Mesenchymal stem cell (in vitro differentiated cells and primary cell): Measurements from ENCODE around the gene INVS.
A peak's percentile ranks its signal among the peaks of the same experiment; 100 is the strongest.

Source experiments
- DNase-seq: peaks from one replicate; pipeline ENCODE4 v3.0.0-alpha.2; 2013
- H2AFZ ChIP-seq: one replicate; pipeline ENCODE4 v1.6.1; 2013; ENCODE audit warnings: low read depth, mild to moderate bottlenecking, control low read depth, inconsistent platforms, low read length, moderate library complexity
- H2AK5ac ChIP-seq: 2 replicates; pipeline ENCODE4 v1.6.1; 2013; ENCODE audit warnings: low read length, moderate library complexity, mild to moderate bottlenecking, inconsistent platforms; ENCODE audit not compliant: severe bottlenecking
- H2BK120ac ChIP-seq: one replicate; pipeline ENCODE4 v1.6.1; 2013; ENCODE audit warnings: low read depth, mild to moderate bottlenecking, inconsistent platforms, low read length, moderate library complexity
- H2BK12ac ChIP-seq, 2 experiments: one replicate each; pipeline ENCODE4 v1.6.1; 2013; ENCODE audit warnings: inconsistent platforms in 2 of 2, low read length in 2 of 2, mild to moderate bottlenecking in 2 of 2, moderate library complexity in 2 of 2, control low read depth in 1 of 2
- H2BK15ac ChIP-seq: one replicate; pipeline ENCODE4 v1.6.1; 2013; ENCODE audit warnings: mild to moderate bottlenecking, low read depth, inconsistent platforms; ENCODE audit not compliant: poor library complexity, severe bottlenecking
- H2BK5ac ChIP-seq: 2 replicates; pipeline ENCODE4 v1.6.1; 2013; ENCODE audit warnings: low read depth, mild to moderate bottlenecking, low read length, control low read depth, inconsistent platforms; ENCODE audit not compliant: poor library complexity, severe bottlenecking
- H3K14ac ChIP-seq, 2 experiments: one replicate each; pipeline ENCODE4 v1.6.1; 2013; ENCODE audit warnings: inconsistent platforms in 2 of 2, low read length in 2 of 2, control low read depth in 1 of 2, mild to moderate bottlenecking in 1 of 2, moderate library complexity in 1 of 2
- H3K18ac ChIP-seq, 2 experiments: one replicate each; pipeline ENCODE4 v1.6.1; 2013; ENCODE audit warnings: inconsistent platforms in 2 of 2, low read length in 2 of 2, control low read depth in 1 of 2, low read depth in 1 of 2, mild to moderate bottlenecking in 1 of 2
- H3K23ac ChIP-seq, 2 experiments: one replicate each; pipeline ENCODE4 v1.6.1; 2013; ENCODE audit warnings: inconsistent platforms in 2 of 2, low read length in 2 of 2, mild to moderate bottlenecking in 2 of 2, moderate library complexity in 2 of 2, control low read depth in 1 of 2
- H3K27ac ChIP-seq: 2 replicates; pipeline ENCODE4 v1.5.1; 2013; ENCODE audit warnings: mild to moderate bottlenecking, moderate library complexity, low read length, control low read depth, inconsistent platforms; ENCODE audit not compliant: poor library complexity, severe bottlenecking
- H3K27me3 ChIP-seq, 2 experiments: 2 replicates each; pipeline versions ENCODE4 v1.6.1 to v1.7.0; 2013; ENCODE audit warnings: low read length in 2 of 2, mild to moderate bottlenecking in 2 of 2, moderate library complexity in 2 of 2, control low read depth in 1 of 2, inconsistent platforms in 1 of 2; ENCODE audit not compliant: control insufficient read depth in 1 of 2, insufficient read depth in 1 of 2
- H3K36me3 ChIP-seq, 2 experiments: 2 replicates each; pipeline versions ENCODE4 v1.6.1 to v1.7.0; 2013; ENCODE audit warnings: low read length in 2 of 2, control low read depth in 1 of 2, inconsistent platforms in 1 of 2, low read depth in 1 of 2, mild to moderate bottlenecking in 1 of 2; ENCODE audit not compliant: insufficient read depth in 2 of 2, control insufficient read depth in 1 of 2
- H3K4ac ChIP-seq, 2 experiments: one replicate each; pipeline ENCODE4 v1.6.1; 2013; ENCODE audit warnings: inconsistent platforms in 2 of 2, low read length in 2 of 2, mild to moderate bottlenecking in 2 of 2, moderate library complexity in 2 of 2, control low read depth in 1 of 2, low read depth in 1 of 2
- H3K4me1 ChIP-seq: 2 replicates; pipeline ENCODE4 v1.6.1; 2013; ENCODE audit warnings: low read depth, low read length, control low read depth; ENCODE audit not compliant: control insufficient read depth, insufficient read depth
- H3K4me2 ChIP-seq: 2 replicates; pipeline ENCODE4 v1.6.1; 2013; ENCODE audit warnings: low read length, mild to moderate bottlenecking, inconsistent platforms; ENCODE audit not compliant: poor library complexity, severe bottlenecking
- H3K4me3 ChIP-seq, 2 experiments: 2 replicates each; pipeline versions ENCODE4 v1.5.1 to v1.7.0; 2013; ENCODE audit warnings: low read length in 2 of 2, mild to moderate bottlenecking in 2 of 2, control low read depth in 1 of 2, low read depth in 1 of 2; ENCODE audit not compliant: insufficient read depth in 1 of 2
- H3K79me1 ChIP-seq: replicated peaks from 2 replicates; pipeline ENCODE4 v1.6.1; 2013; ENCODE audit warnings: mild to moderate bottlenecking, control low read depth, low read length, inconsistent platforms; ENCODE audit not compliant: poor library complexity, severe bottlenecking
- H3K9ac ChIP-seq: 2 replicates; pipeline ENCODE4 v1.7.0; 2013; ENCODE audit warnings: mild to moderate bottlenecking, low read length, moderate library complexity
- H3K9me3 ChIP-seq: 2 replicates; pipeline ENCODE4 v1.7.0; 2013; ENCODE audit warnings: mild to moderate bottlenecking, low read length; ENCODE audit not compliant: control insufficient read depth
- H4K8ac ChIP-seq: one replicate; pipeline ENCODE4 v1.6.1; 2013; ENCODE audit warnings: inconsistent platforms, mild to moderate bottlenecking, low read length, moderate library complexity
- H4K91ac ChIP-seq: one replicate; pipeline ENCODE4 v1.6.1; 2013; ENCODE audit warnings: mild to moderate bottlenecking, low read length, inconsistent platforms
- WGBS: methylation state at CpG from one replicate; pipeline ENCODE4 v1.1.7; 2013; ENCODE audit warnings: mixed read lengths; 5-methylcytosine and 5-hydroxymethylcytosine counted together

INVS gene

GRCh38 chr9:100227636-100228035 lies 128.6 kb downstream of the INVS start:
- H2BK12ac ChIP-seq = no peak overlapping the region
- H3K23ac ChIP-seq = no peak overlapping the region
- no peak overlapping the region for H2AK5ac ChIP-seq
- no peak overlapping the region for H3K9ac ChIP-seq
- H3K36me3 ChIP-seq = peaks cover 3 to 38% of the 10 kb centered on the region in 2 experiments
- H3K4ac ChIP-seq = no peak overlapping the region
- 93% methylated on average over 2 of the region's 2 CpGs for WGBS
- H2BK5ac ChIP-seq = no peak overlapping the region
- no peaks in the 10 kb centered on the region for H3K9me3 ChIP-seq
- no peak overlapping the region for H3K4me3 ChIP-seq
- H2AFZ ChIP-seq = no peak overlapping the region
- no peak overlapping the region for H4K8ac ChIP-seq
- H3K4me2 ChIP-seq = no peak overlapping the region
- no peaks in the 10 kb centered on the region for H3K4me1 ChIP-seq
- H2BK120ac ChIP-seq = no peak overlapping the region
- H3K27ac ChIP-seq = no peak overlapping the region
- no peak for DNase-seq
- no peak overlapping the region for H4K91ac ChIP-seq
- H3K14ac ChIP-seq = no peak overlapping the region
- H3K18ac ChIP-seq = no peak overlapping the region
- H2BK15ac ChIP-seq = no peak overlapping the region
- H3K79me1 ChIP-seq = no peaks in the 10 kb centered on the region
- no peaks in the 10 kb centered on the region for H3K27me3 ChIP-seq

GRCh38 chr9:100228352-100228869 lies 129.4 kb downstream of the INVS start:
- Histone ChIP-seq H3K79me1 (no peaks in the 10 kb centered on the region), H3K4me1 (no peaks in the 10 kb centered on the region), H4K91ac (no peak overlapping the region), H3K9me3 (no peaks in the 10 kb centered on the region), H4K8ac (no peak overlapping the region), H2BK12ac (no peak overlapping the region), H2BK5ac (no peak overlapping the region), H3K14ac (no peak overlapping the region), H3K9ac (no peak overlapping the region), H2BK15ac (no peak overlapping the region), H3K23ac (no peak overlapping the region), H3K27me3 (no peaks in the 10 kb centered on the region), H3K4ac (no peak overlapping the region), H2AFZ (no peak overlapping the region), H2AK5ac (no peak overlapping the region), H3K4me3 (no peak overlapping the region), H3K27ac (no peak overlapping the region), H2BK120ac (no peak overlapping the region), H3K18ac (no peak overlapping the region), H3K4me2 (no peak overlapping the region), H3K36me3 (peaks cover 3 to 38% of the 10 kb centered on the region in 2 experiments)
- 81% methylated on average over 3 of the region's 4 CpGs for WGBS
- DNase-seq = peak; percentile 13

GRCh38 chr9:100229136-100229535 lies 130.1 kb downstream of the INVS start:
- Histone ChIP-seq H3K9me3 (no peaks in the 10 kb centered on the region), H3K4me2 (no peak overlapping the region), H2BK120ac (no peak overlapping the region), H3K14ac (no peak overlapping the region), H2AK5ac (no peak overlapping the region), H3K9ac (no peak overlapping the region), H3K23ac (no peak overlapping the region), H2AFZ (no peak overlapping the region), H2BK12ac (no peak overlapping the region), H2BK5ac (no peak overlapping the region), H3K36me3 (peaks cover 3 to 38% of the 10 kb centered on the region in 2 experiments), H3K4me1 (no peaks in the 10 kb centered on the region), H3K79me1 (no peaks in the 10 kb centered on the region), H2BK15ac (no peak overlapping the region), H4K8ac (no peak overlapping the region), H3K27ac (no peak overlapping the region), H3K27me3 (no peaks in the 10 kb centered on the region), H3K4me3 (no peak overlapping the region), H3K4ac (no peak overlapping the region), H3K18ac (no peak overlapping the region), H4K91ac (no peak overlapping the region)
- no peak for DNase-seq
- no CpG with 5 or more reads among the region's 2 CpGs for WGBS

GRCh38 chr9:100229561-100229960 lies 130.5 kb downstream of the INVS start:
- no peaks in the 10 kb centered on the region for H3K9me3 ChIP-seq
- no peak overlapping the region for H2BK5ac ChIP-seq
- no peaks in the 10 kb centered on the region for H3K4me1 ChIP-seq
- DNase-seq = no peak
- no peaks in the 10 kb centered on the region for H3K79me1 ChIP-seq
- H2BK120ac ChIP-seq = no peak overlapping the region
- H4K91ac ChIP-seq = no peak overlapping the region
- peaks cover 3 to 38% of the 10 kb centered on the region in 2 experiments for H3K36me3 ChIP-seq
- no peak overlapping the region for H2BK12ac ChIP-seq
- no peak overlapping the region for H3K14ac ChIP-seq
- no peak overlapping the region for H3K9ac ChIP-seq
- no peak overlapping the region for H4K8ac ChIP-seq
- whole genome bisulfite sequencing = 100% methylated on average over 3 of the region's 3 CpGs
- H2AFZ ChIP-seq = no peak overlapping the region
- no peaks in the 10 kb centered on the region for H3K27me3 ChIP-seq
- H3K4me3 ChIP-seq = no peak overlapping the region
- peak overlapping the region in 1 of 2 experiments; percentile 22 for H3K18ac ChIP-seq
- H2BK15ac ChIP-seq = no peak overlapping the region
- no peak overlapping the region for H2AK5ac ChIP-seq
- H3K23ac ChIP-seq = no peak overlapping the region
- H3K4ac ChIP-seq = no peak overlapping the region
- no peak overlapping the region for H3K27ac ChIP-seq
- no peak overlapping the region for H3K4me2 ChIP-seq
